ENCODE data around the gene CDCP1.

The CDCP1 gene

DNA sequence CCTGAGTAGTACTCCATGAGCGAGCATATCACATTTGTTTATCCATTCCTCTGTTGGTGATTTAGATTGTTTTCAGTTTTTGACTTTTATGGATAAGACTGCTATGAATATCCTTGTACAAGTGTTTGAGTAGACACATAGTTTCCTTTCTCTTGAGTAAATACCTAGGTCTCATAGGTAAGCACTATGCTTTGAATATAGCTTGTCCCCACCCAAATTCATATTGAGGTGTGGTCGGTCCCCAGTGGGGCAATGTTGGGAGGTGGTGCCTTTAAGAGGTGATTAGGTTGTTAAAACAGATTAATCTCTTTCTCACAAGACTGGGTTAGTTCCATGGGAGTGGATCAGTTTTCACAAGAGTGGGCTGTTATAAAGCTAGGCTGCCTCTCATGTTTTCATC is 42.8 kb downstream of the CDCP1 start:
- TF ChIP-seq TAF1 (IDR thresholded peaks at IDR 0.05; ENCODE audit: low read depth) (no peak), EGR1 (IDR thresholded peaks at IDR 0.05) (no peak), YY1 (IDR thresholded peaks at IDR 0.05; ENCODE audit: low read depth) (no peak), CEBPB (IDR thresholded peaks at IDR 0.05) (no peak), CREB1 (IDR thresholded peaks at IDR 0.05; ENCODE audit: low read depth) (no peak), FOXM1 (IDR thresholded peaks at IDR 0.05; ENCODE audit: borderline replicate concordance, low read depth) (no peak), TCF12 (IDR thresholded peaks at IDR 0.05; ENCODE audit: low read depth) (no peak), EP300 (IDR thresholded peaks at IDR 0.05; ENCODE audit: borderline replicate concordance) (no peak), TEAD4 (IDR thresholded peaks at IDR 0.05) (no peak), RAD21 (IDR thresholded peaks at IDR 0.05; ENCODE audit: low read depth) (no peak), ZBTB7A (IDR thresholded peaks at IDR 0.05; ENCODE audit: low read depth) (no peak), NFIC (IDR thresholded peaks at IDR 0.05) (no peak)
- TF ChIP-seq, protein P1, sequence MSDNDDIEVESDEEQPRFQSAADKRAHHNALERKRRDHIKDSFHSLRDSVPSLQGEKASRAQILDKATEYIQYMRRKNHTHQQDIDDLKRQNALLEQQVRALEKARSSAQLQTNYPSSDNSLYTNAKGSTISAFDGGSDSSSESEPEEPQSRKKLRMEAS (IDR thresholded peaks at IDR 0.05) = no peak
- TF ChIP-seq, protein P2, sequence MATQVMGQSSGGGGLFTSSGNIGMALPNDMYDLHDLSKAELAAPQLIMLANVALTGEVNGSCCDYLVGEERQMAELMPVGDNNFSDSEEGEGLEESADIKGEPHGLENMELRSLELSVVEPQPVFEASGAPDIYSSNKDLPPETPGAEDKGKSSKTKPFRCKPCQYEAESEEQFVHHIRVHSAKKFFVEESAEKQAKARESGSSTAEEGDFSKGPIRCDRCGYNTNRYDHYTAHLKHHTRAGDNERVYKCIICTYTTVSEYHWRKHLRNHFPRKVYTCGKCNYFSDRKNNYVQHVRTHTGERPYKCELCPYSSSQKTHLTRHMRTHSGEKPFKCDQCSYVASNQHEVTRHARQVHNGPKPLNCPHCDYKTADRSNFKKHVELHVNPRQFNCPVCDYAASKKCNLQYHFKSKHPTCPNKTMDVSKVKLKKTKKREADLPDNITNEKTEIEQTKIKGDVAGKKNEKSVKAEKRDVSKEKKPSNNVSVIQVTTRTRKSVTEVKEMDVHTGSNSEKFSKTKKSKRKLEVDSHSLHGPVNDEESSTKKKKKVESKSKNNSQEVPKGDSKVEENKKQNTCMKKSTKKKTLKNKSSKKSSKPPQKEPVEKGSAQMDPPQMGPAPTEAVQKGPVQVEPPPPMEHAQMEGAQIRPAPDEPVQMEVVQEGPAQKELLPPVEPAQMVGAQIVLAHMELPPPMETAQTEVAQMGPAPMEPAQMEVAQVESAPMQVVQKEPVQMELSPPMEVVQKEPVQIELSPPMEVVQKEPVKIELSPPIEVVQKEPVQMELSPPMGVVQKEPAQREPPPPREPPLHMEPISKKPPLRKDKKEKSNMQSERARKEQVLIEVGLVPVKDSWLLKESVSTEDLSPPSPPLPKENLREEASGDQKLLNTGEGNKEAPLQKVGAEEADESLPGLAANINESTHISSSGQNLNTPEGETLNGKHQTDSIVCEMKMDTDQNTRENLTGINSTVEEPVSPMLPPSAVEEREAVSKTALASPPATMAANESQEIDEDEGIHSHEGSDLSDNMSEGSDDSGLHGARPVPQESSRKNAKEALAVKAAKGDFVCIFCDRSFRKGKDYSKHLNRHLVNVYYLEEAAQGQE (IDR thresholded peaks at IDR 0.05; ENCODE audit: low read depth) = no peak
- TF ChIP-seq, protein P3, sequence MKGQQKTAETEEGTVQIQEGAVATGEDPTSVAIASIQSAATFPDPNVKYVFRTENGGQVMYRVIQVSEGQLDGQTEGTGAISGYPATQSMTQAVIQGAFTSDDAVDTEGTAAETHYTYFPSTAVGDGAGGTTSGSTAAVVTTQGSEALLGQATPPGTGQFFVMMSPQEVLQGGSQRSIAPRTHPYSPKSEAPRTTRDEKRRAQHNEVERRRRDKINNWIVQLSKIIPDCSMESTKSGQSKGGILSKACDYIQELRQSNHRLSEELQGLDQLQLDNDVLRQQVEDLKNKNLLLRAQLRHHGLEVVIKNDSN (IDR thresholded peaks at IDR 0.05) = no peak

DNA sequence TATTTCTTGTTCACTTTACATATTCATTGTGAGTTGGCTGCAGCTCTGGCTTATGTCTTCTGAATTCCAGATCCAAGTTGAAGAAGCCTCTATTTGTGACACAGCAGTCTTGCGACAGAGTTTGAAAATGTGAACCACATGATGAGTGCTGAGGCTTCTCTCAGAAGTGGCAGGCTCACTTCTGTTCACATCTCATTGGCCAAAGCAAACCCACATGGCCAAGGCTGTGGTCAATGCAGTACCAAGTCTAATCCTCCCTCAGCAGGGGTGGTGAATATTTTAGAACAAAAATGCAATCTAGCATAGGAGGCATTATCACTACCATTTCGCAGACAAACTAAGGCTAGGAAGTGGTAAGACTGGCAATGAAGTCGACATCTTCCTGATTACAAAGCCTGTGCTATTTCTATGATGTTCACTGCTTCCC is 45.2 kb downstream of the CDCP1 start:
- TF ChIP-seq FOXM1 (IDR thresholded peaks at IDR 0.05; ENCODE audit: borderline replicate concordance, low read depth) (no peak), ZBTB7A (IDR thresholded peaks at IDR 0.05; ENCODE audit: low read depth) (no peak), TAF1 (IDR thresholded peaks at IDR 0.05; ENCODE audit: low read depth) (no peak), NFIC (IDR thresholded peaks at IDR 0.05) (no peak), TCF12 (IDR thresholded peaks at IDR 0.05; ENCODE audit: low read depth) (no peak), EP300 (IDR thresholded peaks at IDR 0.05; ENCODE audit: borderline replicate concordance) (no peak), YY1 (IDR thresholded peaks at IDR 0.05; ENCODE audit: low read depth) (no peak), TEAD4 (IDR thresholded peaks at IDR 0.05) (no peak), CREB1 (IDR thresholded peaks at IDR 0.05; ENCODE audit: low read depth) (no peak), CEBPB (IDR thresholded peaks at IDR 0.05) (no peak), RAD21 (IDR thresholded peaks at IDR 0.05; ENCODE audit: low read depth) (no peak), EGR1 (IDR thresholded peaks at IDR 0.05) (no peak)
- TF ChIP-seq, protein P1 (IDR thresholded peaks at IDR 0.05) = no peak
- TF ChIP-seq, protein P3 (IDR thresholded peaks at IDR 0.05) = no peak
- TF ChIP-seq, protein P2 (IDR thresholded peaks at IDR 0.05; ENCODE audit: low read depth) = no peak

DNA sequence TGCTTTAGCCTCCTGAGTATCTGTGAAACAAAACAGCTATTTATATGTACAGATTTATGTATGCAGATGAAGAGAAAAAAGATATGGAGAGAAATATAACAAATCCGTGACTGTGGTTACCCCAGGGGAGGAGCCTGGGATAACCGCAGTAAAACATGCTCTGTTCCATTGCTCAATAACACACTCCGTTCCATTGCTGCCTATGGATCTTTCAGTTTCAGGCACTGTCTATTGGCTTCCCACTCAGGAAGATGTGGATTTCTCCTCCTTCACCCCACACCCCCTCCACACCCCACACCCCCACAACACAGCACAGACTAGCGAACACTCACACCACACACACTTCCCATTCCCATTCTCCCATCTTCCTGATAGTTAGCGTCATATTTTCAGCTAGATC is 47.9 kb downstream of the CDCP1 start:
- TF ChIP-seq NFIC (IDR thresholded peaks at IDR 0.05) = no peak
- TF ChIP-seq CREB1 (IDR thresholded peaks at IDR 0.05; ENCODE audit: low read depth) = no peak
- no peak for TF ChIP-seq TEAD4 (IDR thresholded peaks at IDR 0.05)
- TF ChIP-seq YY1 (IDR thresholded peaks at IDR 0.05; ENCODE audit: low read depth) = no peak
- TF ChIP-seq EP300 (IDR thresholded peaks at IDR 0.05; ENCODE audit: borderline replicate concordance) = no peak
- TF ChIP-seq FOXM1 (IDR thresholded peaks at IDR 0.05; ENCODE audit: borderline replicate concordance, low read depth) = no peak
- TF ChIP-seq, protein P1 (IDR thresholded peaks at IDR 0.05) = no peak
- TF ChIP-seq TAF1 (IDR thresholded peaks at IDR 0.05; ENCODE audit: low read depth) = no peak
- no peak for TF ChIP-seq ZBTB7A (IDR thresholded peaks at IDR 0.05; ENCODE audit: low read depth)
- TF ChIP-seq CEBPB (IDR thresholded peaks at IDR 0.05) = no peak
- TF ChIP-seq EGR1 (IDR thresholded peaks at IDR 0.05) = no peak
- TF ChIP-seq, protein P3 (IDR thresholded peaks at IDR 0.05) = no peak
- TF ChIP-seq RAD21 (IDR thresholded peaks at IDR 0.05; ENCODE audit: low read depth) = no peak
- TF ChIP-seq, protein P2 (IDR thresholded peaks at IDR 0.05; ENCODE audit: low read depth) = no peak
- TF ChIP-seq TCF12 (IDR thresholded peaks at IDR 0.05; ENCODE audit: low read depth) = no peak
